PC-3 (cell line): ENCODE results near the gene HBB.

Experiments
- CTCF ChIP-seq: fragments of 300-600 bp; sonication (generic); conservative IDR thresholded peaks from 2 replicates; pipeline ENCODE4 v1.5.1; 2017; ENCODE audit warnings: antibody characterized with exemption, low read depth, mild to moderate bottlenecking, low read length
- EZH2 ChIP-seq: fragments of 300-600 bp; sonication (generic); IDR thresholded peaks from one replicate; pipeline ENCODE4 v1.6.1; 2017; ENCODE audit warnings: antibody characterized with exemption, mild to moderate bottlenecking, low read length; ENCODE audit not compliant: unreplicated experiment
- EZH2phosphoT487 ChIP-seq: fragments of 300-600 bp; sonication (generic); IDR thresholded peaks from 2 replicates; pipeline ENCODE4 v1.6.1; 2018; ENCODE audit warnings: mild to moderate bottlenecking, antibody characterized with exemption, low read length, borderline replicate concordance

- TF ChIP-seq EZH2 (no peak), CTCF (no peak), EZH2phosphoT487 (no peak)
These were observed 12.2 kb upstream of the HBB start for GRCh38 chr11:5239046-5239445.
